Esophagus muscularis mucosa (tissue), 4 donors: Measurements from ENCODE around the gene TLCD3A.

Experiments
- CTCF ChIP-seq, 3 experiments: fragments of 200-600 bp in 2 of 3; fragments of 450-650 bp in 1 of 3; sonication (generic) in 2 of 3; IDR thresholded peaks; one replicate each; pipeline ENCODE4 v1.5.1; 2017 to 2019; ENCODE audit warnings: antibody characterized with exemption in 3 of 3, mild to moderate bottlenecking in 2 of 3, moderate library complexity in 1 of 3
- EP300 ChIP-seq: sonication (generic); formaldehyde crosslinking; IDR thresholded peaks from one replicate; pipeline ENCODE4 v1.6.1; 2017; ENCODE audit warnings: antibody characterized with exemption
- POLR2A ChIP-seq: fragments of 450-650 bp; IDR thresholded peaks from one replicate; pipeline ENCODE4 v1.6.1; 2017; ENCODE audit warnings: antibody characterized with exemption, moderate library complexity, mild to moderate bottlenecking, low read depth
- POLR2AphosphoS5 ChIP-seq, 2 donors: sonication (generic); formaldehyde crosslinking; IDR thresholded peaks; one replicate each; pipeline ENCODE4 v1.6.1; 2017; ENCODE audit warnings: antibody characterized with exemption in 2 of 2

- TF ChIP-seq POLR2AphosphoS5 (IDR thresholded peaks at IDR 0.05) (no peak), CTCF (IDR thresholded peaks at IDR 0.05) (no peak), POLR2A (no peak), EP300 (no peak)
These were observed 741 bp upstream of the TLCD3A start for GRCh38 chr17:731644-732066.
